WTC11 (cell line): ENCODE results near the gene MCF2L. TPM values are rescaled to one million over a fixed set of nuclear protein-coding genes. Genes with fewer than 3 reads are reported as not detected.

Experiments used
- ATAC-seq: fragments of 200-7000 bp; cut with Tn5 transposase; 2 replicates; pipeline ENCODE4 v1.10.0; 2021; ENCODE audit warnings: mild to moderate bottlenecking, moderate library complexity
- CTCF ChIA-PET: fragments of 300-600 bp; sonication (Branson Sonifier 250); formaldehyde crosslinking; loops from one replicate; lab custom pipeline; 2021; ENCODE audit warnings: antibody characterized with exemption; lab: Charles Lee
- POLR2A ChIA-PET: fragments of 350-600 bp; sonication (Branson Sonifier 250); formaldehyde crosslinking; loops from one replicate; lab custom pipeline; 2021; ENCODE audit warnings: antibody characterized with exemption; lab: Charles Lee
- DNase-seq: peaks from one replicate; pipeline ENCODE4 v3.0.0; 2021; ENCODE audit warnings: low spot score
- H3K27ac Mint-ChIP-seq: 2 replicates; pipeline ENCODE4 v1.8.0; 2021; ENCODE audit warnings: mixed read lengths
- H3K27me3 Mint-ChIP-seq: 2 replicates; pipeline ENCODE4 v1.8.0; 2021; ENCODE audit warnings: low read depth, mild to moderate bottlenecking, moderate library complexity, mixed read lengths
- H3K36me3 Mint-ChIP-seq: 2 replicates; pipeline ENCODE4 v1.8.0; 2021; ENCODE audit warnings: mixed read lengths
- H3K4me1 Mint-ChIP-seq: 2 replicates; pipeline ENCODE4 v1.8.0; 2022; ENCODE audit warnings: mixed read lengths
- H3K4me3 Mint-ChIP-seq: 2 replicates; pipeline ENCODE4 v1.8.0; 2021; ENCODE audit warnings: mild to moderate bottlenecking, moderate library complexity, mixed read lengths
- H3K9me3 Mint-ChIP-seq: 2 replicates; pipeline ENCODE4 v1.8.0; 2021; ENCODE audit warnings: mixed read lengths
- CDX4 ChIP-seq: fragments of 250-450 bp; sonication (Bioruptor Pico); IDR thresholded peaks from 2 replicates; pipeline ENCODE4 v1.9.0; 2021; ENCODE audit warnings: moderate library complexity, mild to moderate bottlenecking, inconsistent platforms, borderline replicate concordance
- CREB1 ChIP-seq: sonication (generic); formaldehyde crosslinking; IDR thresholded peaks from 2 replicates; pipeline ENCODE4 v1.8.0; 2023; ENCODE audit warnings: mild to moderate bottlenecking, missing genetic modification reagents
- CREM ChIP-seq: sonication (generic); formaldehyde crosslinking; IDR thresholded peaks from 2 replicates; pipeline ENCODE4 v1.8.1; 2022; ENCODE audit warnings: mild to moderate bottlenecking, missing genetic modification reagents, moderate library complexity
- CTCF ChIP-seq: fragments of 200-600 bp; IDR thresholded peaks from 2 replicates; pipeline ENCODE4 v1.8.0; 2022; ENCODE audit warnings: antibody characterized with exemption
- ESRRA ChIP-seq: sonication (generic); formaldehyde crosslinking; IDR thresholded peaks from 2 replicates; pipeline ENCODE4 v1.8.1; 2022; ENCODE audit warnings: mild to moderate bottlenecking, missing genetic modification reagents, borderline replicate concordance
- ETV6 ChIP-seq: sonication (generic); formaldehyde crosslinking; IDR thresholded peaks from 2 replicates; pipeline ENCODE4 v1.8.1; 2022; ENCODE audit warnings: mild to moderate bottlenecking, missing genetic modification reagents
- FOXP1 ChIP-seq: sonication (generic); formaldehyde crosslinking; IDR thresholded peaks from 2 replicates; pipeline ENCODE4 v1.8.0; 2022; ENCODE audit warnings: missing genetic modification reagents, mild to moderate bottlenecking, moderate library complexity, borderline replicate concordance
- FOXP4 ChIP-seq: sonication (generic); formaldehyde crosslinking; IDR thresholded peaks from 2 replicates; pipeline ENCODE4 v1.8.0; 2022; ENCODE audit warnings: mild to moderate bottlenecking, missing genetic modification reagents
- JAZF1 ChIP-seq: fragments of 250-450 bp; sonication (Bioruptor Pico); IDR thresholded peaks from 2 replicates; pipeline ENCODE4 v1.9.0; 2021; ENCODE audit warnings: moderate library complexity, mild to moderate bottlenecking, inconsistent platforms
- MXD4 ChIP-seq: fragments of 250-450 bp; sonication (Bioruptor Pico); IDR thresholded peaks from 2 replicates; pipeline ENCODE4 v1.8.0; 2021; ENCODE audit warnings: mild to moderate bottlenecking, moderate library complexity, borderline replicate concordance
- NFATC4 ChIP-seq: fragments of 250-450 bp; sonication (Bioruptor Pico); IDR thresholded peaks from 2 replicates; pipeline ENCODE4 v1.9.0; 2021; ENCODE audit warnings: mild to moderate bottlenecking
- NFYB ChIP-seq: sonication (generic); formaldehyde crosslinking; conservative IDR thresholded peaks from 2 replicates; pipeline ENCODE4 v1.8.0; 2022; ENCODE audit warnings: low read depth, missing genetic modification reagents
- PRDM15 ChIP-seq: sonication (generic); formaldehyde crosslinking; IDR thresholded peaks from 2 replicates; pipeline ENCODE4 v1.8.0; 2022; ENCODE audit warnings: missing genetic modification reagents
- PREB ChIP-seq: sonication (generic); formaldehyde crosslinking; IDR thresholded peaks from 2 replicates; pipeline ENCODE4 v1.8.1; 2022; ENCODE audit warnings: mild to moderate bottlenecking, missing genetic modification reagents, moderate library complexity, borderline replicate concordance
- SP1 ChIP-seq: sonication (generic); formaldehyde crosslinking; conservative IDR thresholded peaks from 2 replicates; pipeline ENCODE4 v1.8.1; 2022; ENCODE audit warnings: missing genetic modification reagents
- STAT6 ChIP-seq: sonication (generic); formaldehyde crosslinking; conservative IDR thresholded peaks from 2 replicates; pipeline ENCODE4 v1.8.1; 2023; ENCODE audit warnings: mild to moderate bottlenecking, low read depth, missing genetic modification reagents, moderate library complexity
- USF1 ChIP-seq: sonication (generic); formaldehyde crosslinking; IDR thresholded peaks from 2 replicates; pipeline ENCODE4 v1.8.0; 2022; ENCODE audit warnings: mild to moderate bottlenecking, missing genetic modification reagents
- ZBTB21 ChIP-seq: sonication (generic); formaldehyde crosslinking; IDR thresholded peaks from 2 replicates; pipeline ENCODE4 v1.8.1; 2023; ENCODE audit warnings: mild to moderate bottlenecking, missing genetic modification reagents, borderline replicate concordance
- ZNF138 ChIP-seq: sonication (generic); formaldehyde crosslinking; conservative IDR thresholded peaks from 2 replicates; pipeline ENCODE4 v1.8.1; 2022; ENCODE audit warnings: mild to moderate bottlenecking, moderate library complexity, missing genetic modification reagents
- ZNF219 ChIP-seq: sonication (generic); formaldehyde crosslinking; IDR thresholded peaks from 2 replicates; pipeline ENCODE4 v1.8.0; 2023; ENCODE audit warnings: missing genetic modification reagents, mild to moderate bottlenecking, borderline replicate concordance
- ZNF317 ChIP-seq: sonication (generic); formaldehyde crosslinking; IDR thresholded peaks from 2 replicates; pipeline ENCODE4 v1.8.1; 2023; ENCODE audit warnings: low read depth, mild to moderate bottlenecking, moderate library complexity, missing genetic modification reagents, borderline replicate concordance
- ZNF423 ChIP-seq: fragments of 250-450 bp; sonication (Bioruptor Pico); IDR thresholded peaks from 2 replicates; pipeline ENCODE4 v2.1.2; 2022; ENCODE audit warnings: mild to moderate bottlenecking, moderate library complexity
- total RNA-seq: library from RNA; stranded (reverse); gene quantifications from 3 replicates; pipeline ENCODE4 v1.2.3, GENCODE V29; 2021

MCF2L gene
- total RNA-seq, 1 experiment from 2014 or later = 34.8 TPM

- DNase-seq (no peak), ATAC-seq (peak; percentile 74)
- no peaks in the 10 kb centered on the region for H3K9me3 Mint-ChIP-seq
- ChIA-PET POLR2A (no interaction called here), CTCF (interaction anchor here (1.2 to 2.2 kb wide), 4 partner anchors 25 to 117 kb away, joined by 5 to 10 read pairs (median 7); no protein-coding TSS in a partner anchor)
- no peaks in the 10 kb centered on the region for H3K27me3 Mint-ChIP-seq
- no peak overlapping the region for H3K27ac Mint-ChIP-seq
- H3K4me1 Mint-ChIP-seq = peaks cover 7% of the 10 kb centered on the region
- H3K36me3 Mint-ChIP-seq = no peaks in the 10 kb centered on the region
- TF ChIP-seq PREB (CRISPR knock-in tag) = no peak
- TF ChIP-seq USF1 (CRISPR knock-in tag) = no peak
- TF ChIP-seq MXD4 (CRISPR knock-in tag) = no peak
- no peak for TF ChIP-seq STAT6 (CRISPR knock-in tag)
- no peak for TF ChIP-seq SP1 (CRISPR knock-in tag)
- TF ChIP-seq ETV6 (CRISPR knock-in tag) = no peak
- no peak for TF ChIP-seq CREB1 (CRISPR knock-in tag)
- no peak for TF ChIP-seq NFATC4 (CRISPR knock-in tag)
- TF ChIP-seq ZBTB21 (CRISPR knock-in tag) = no peak
- no peak for TF ChIP-seq ZNF423
- no peak for TF ChIP-seq JAZF1
- TF ChIP-seq NFYB (CRISPR knock-in tag) = no peak
- H3K4me3 Mint-ChIP-seq = no peak overlapping the region
Measured at GRCh38 chr13:113059891-113060290, 90.9 kb downstream of the MCF2L start.

GRCh38 chr13:113060557-113061270 is 91.7 kb downstream of the MCF2L start:
- no peak for TF ChIP-seq FOXP4 (CRISPR knock-in tag)
- no peak for TF ChIP-seq ZNF317 (CRISPR knock-in tag)
- no peak for TF ChIP-seq FOXP1 (CRISPR knock-in tag)
- TF ChIP-seq CREM = no peak
- no peak for TF ChIP-seq ESRRA (CRISPR knock-in tag)
- TF ChIP-seq ZNF219 (CRISPR knock-in tag) = no peak
- no peak for TF ChIP-seq ETV6 (CRISPR knock-in tag)
- TF ChIP-seq CDX4 = no peak
- no peak for TF ChIP-seq ZNF138 (CRISPR knock-in tag)
- TF ChIP-seq CTCF = no peak
- no peak for TF ChIP-seq PRDM15 (CRISPR knock-in tag)
- no peak overlapping the region for H3K4me3 Mint-ChIP-seq
- no peaks in the 10 kb centered on the region for H3K36me3 Mint-ChIP-seq
- H3K4me1 Mint-ChIP-seq = peaks cover 3% of the 10 kb centered on the region
- DNase-seq (no peak), ATAC-seq (no peak)
- POLR2A ChIA-PET = no interaction called here
- no peaks in the 10 kb centered on the region for H3K27me3 Mint-ChIP-seq
- CTCF ChIA-PET = interaction anchor here (0.9 to 2.2 kb wide), 6 partner anchors 26 to 130 kb away, joined by 3 to 10 read pairs (median 5); no protein-coding TSS in a partner anchor
- peak overlapping the region; percentile 60; the same call in 1 of the 2 replicates for H3K27ac Mint-ChIP-seq
- no peaks in the 10 kb centered on the region for H3K9me3 Mint-ChIP-seq
